AG08395 (cell line): Measurements from ENCODE around the gene DDX31.
A peak's percentile ranks its signal among the peaks of the same experiment; 100 is the strongest.
"Not testable (repeated sequence)": the region's sequence is repeated elsewhere in the genome, so short reads cannot be mapped to it uniquely, and the experiment has no call there.

ENCODE experiments used
- DNase-seq: peaks from one replicate; pipeline ENCODE4 v3.0.0; 2012; ENCODE audit warnings: mixed read lengths, low spot score

The DDX31 gene

DNA sequence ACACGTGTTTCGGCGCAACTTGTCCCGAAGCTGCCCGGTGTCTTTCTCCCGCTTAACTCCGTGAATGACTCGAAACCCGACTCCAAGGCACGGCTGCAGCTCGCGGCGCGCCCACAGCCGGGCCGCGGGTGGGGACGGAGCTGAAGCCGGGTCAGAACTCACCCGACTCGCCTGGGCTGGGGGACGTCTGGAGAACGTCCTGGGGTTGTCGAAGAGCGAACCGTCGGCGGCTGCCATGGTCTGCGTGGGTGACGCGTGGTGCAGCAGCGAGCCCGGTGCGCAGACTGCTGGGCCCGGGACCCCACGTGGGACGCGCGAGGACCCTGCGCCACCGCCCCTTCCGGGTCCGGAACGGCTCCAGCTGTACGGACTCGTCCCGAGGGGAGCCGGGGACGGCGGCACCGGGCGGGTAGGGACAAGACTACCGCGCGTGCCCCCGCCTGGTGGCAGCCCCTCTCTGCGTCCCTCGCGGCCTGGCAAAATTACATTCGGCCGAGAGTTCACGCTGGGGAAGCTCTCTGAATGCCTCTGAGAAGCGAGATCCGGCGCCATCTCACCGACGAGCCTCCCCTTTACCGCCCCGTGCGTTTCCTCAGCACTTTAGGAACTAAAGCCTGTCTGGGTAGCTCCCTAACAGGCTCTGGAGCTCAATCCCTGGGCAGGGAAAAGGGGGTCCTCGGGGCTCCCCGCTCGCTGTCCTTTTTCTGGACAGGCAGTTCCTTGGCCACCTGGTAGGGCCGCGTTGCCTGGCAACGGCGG lies at the start of gene DDX31:
TSS of gene DDX31 (minus strand) at position 286 of the 759 bp plus-strand sequence. CDS start at position 237, 49 bp downstream.
- DNase-seq, result peak; percentile 89

DNA sequence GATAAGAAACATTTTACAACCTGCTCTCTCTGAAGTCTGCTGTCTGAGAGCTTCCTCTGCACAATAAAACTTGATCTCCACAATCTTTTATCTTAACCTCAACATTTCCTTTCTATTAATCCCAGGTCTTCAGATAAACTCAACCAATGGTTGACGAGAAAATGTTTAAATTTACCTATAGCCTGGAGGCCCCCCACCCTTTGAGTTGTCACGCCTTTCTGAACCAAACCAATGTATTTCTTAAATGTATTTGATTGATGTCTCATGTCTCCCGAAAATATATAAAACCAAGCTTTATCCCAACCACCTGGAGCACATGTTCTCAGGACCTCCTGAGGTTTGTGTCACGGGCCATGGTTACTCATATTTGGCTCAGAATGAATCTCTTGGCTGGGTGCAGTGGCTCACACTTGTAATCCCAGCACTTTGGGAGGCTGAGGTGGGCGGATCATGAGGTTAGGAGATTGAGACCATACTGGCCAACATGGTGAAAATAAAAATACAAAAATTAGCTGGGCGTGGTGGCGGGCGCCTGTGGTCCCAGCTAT lies 48.7 kb upstream of the DDX31 start:
- DNase-seq, result not testable (repeated sequence)

DNA sequence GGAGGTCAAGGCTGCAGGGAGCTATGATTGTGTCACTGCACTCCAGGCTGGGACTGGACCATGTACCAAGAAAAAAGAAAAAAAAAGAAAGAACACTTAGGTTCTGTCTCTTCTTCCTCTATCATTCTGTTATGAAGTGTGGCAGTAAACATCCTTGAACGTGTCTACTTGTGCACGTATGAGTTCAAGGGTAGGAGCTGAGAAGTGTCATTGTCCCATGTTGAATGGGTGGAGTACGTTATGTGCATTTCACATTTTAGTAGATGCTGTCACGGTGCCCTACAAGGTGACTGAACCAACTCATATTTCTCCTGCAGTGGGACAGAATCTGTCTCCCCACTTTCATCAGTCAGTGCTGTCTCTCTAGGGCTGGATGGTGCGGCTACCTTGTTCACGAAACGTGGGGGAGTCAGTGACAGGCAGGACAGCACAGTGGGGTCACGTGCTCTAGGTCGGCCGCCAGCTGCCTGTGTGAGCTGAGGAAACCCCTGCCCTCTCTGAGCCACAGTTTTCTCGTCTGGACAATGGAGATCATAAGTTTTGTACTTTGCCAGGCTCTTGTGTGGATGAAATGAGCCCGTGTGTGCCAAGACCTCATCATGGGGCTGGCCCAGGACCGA lies 47.7 kb upstream of the DDX31 start:
- no peak for DNase-seq

DNA sequence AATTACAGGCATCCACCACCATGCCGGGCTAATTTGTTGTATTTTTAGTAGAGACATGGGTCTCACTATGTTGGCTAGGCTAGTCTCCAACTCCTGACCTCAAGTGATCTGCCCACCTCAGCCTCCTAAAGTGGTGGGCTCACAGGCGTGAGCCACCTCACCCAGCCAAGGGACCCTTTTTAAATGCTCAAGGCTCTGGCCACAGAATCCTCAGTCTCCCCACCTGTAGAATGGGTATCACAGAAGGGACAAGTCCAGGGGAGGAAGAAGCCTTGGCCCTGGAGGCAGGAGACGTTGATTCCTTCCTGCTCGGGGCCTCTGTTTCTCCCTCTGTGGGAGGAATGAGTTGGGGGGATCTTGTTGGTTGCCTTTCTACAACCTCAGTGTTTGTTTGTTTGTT lies 46.2 kb upstream of the DDX31 start:
- DNase-seq, result no peak

DNA sequence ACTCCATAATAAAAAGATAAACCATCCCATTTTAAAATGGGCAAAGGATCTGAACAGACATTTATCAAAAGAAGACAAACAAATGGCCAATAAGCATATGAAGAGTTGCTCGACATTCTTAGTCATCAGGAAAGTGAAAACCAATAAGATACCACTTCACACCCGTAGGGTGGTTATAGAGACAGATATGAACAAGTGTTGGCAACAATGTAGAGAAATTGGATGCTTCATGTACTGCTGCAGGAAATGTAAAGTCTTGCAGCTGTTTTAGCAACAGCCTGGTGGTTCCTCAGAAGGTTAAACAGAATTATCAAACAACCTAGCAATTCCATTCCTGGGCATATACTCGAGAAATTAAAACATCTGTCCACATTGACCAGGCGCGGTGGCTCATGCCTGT lies 43.0 kb upstream of the DDX31 start:
- DNase-seq, result no peak

DNA sequence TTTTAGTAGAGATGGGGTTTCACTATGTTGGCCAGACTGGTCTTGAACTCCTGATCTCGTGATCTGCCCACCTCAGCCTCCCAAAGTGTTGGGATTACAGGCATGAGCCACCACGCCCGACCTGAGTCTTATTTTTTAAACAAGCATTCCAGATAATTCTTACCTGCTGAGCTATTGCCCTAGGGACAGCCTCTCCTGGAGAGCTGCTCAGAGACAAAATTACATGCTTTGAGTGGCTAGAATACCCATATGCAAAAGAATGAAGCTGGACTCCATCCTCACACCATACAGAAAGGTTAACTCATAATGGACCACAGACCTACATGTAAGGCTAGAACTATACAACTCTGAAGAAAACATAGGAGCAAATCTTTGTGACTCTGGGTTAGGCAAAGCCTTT lies 42.1 kb upstream of the DDX31 start:
- DNase-seq, result no peak

DNA sequence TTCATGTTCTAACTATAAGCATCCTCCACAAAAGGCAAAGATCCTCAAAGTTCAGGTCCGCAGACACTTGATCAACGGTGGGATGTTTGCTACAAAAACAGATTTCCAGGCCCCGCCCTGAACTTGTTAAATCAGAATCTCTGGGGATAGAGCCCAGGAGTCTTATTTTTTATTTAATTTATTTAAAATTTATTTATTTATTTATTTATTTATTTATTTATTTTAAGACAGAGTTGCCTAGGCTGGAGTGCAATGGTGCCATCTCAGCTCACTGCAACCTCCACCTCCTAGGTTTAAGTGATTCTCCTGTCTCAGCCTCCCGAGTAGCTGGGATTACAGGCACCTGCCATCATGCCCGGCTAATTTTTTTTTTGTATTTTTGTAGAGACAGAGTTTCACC lies 41.4 kb upstream of the DDX31 start:
- DNase-seq, result not testable (repeated sequence)

DNA sequence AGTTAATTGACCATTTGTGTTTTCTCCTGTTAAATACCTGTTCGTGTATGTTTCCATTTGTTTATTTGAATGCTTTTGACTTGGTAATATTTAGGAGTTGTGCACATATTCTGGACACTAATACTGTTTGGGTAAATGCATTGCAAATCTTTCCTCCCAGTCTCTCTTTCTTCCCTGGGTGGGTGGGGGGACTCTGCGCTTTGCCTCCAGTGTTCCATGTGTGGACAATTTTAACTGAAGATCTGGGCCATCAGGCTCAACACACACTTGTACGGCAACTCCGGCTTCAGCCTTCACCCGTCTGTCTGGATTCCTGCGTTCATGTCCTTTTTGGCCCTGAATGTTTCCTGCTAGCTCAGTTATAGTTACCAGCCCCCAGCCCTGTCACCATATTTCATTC lies 40.5 kb upstream of the DDX31 start:
- DNase-seq, result no peak

DNA sequence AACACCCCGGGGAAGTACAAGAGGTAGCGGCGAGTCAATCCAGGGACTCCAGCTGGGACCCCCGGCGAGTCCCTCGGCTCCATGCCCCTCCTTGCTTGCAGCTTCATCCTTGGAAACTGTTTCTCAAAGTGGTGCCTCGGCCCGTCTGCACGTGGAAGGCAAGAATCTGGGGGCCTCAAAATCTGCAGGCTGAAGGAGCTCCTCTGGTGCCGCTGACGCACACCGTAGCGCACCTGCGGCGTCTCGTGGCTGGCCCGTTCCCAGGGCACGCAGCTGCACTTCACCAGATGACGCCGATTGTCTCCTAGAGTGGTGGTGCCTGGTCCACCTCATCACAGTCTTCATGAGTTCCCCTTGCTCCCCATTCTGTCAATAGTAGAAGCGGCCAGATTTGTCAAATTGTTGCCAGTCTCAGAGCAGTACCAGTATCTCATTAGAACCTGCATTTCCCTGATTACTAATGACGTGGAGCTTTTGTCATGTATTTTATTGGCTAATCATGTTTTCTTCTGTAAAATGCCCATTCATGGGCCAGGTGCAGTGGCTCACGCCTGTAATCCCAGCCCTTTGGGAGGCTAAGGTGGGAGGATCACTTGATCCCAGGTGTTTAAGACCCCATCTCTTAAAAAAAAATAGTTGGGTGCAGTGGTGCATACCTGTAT lies 39.1 kb upstream of the DDX31 start:
- DNase-seq, result no peak

DNA sequence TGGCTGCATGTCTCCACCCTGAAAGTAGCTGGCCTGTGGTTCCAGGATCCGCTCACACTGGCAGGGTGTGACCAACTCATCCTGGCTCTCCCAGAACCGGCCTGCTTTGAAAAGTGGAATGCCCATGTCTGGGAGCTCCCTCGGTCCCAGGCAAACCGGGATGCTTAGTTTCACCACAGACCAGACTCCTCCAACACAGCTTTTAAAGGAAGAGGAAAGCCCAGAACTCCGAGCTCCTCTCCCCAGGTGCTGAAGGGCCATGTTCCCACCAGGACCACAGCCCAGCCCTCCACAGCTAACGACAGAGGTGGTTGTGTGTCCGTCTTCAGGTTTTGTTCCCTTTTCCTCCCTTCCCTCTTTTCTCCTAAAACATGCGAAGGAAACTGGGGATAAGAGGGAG lies 38.5 kb upstream of the DDX31 start:
- DNase-seq, result no peak

DNA sequence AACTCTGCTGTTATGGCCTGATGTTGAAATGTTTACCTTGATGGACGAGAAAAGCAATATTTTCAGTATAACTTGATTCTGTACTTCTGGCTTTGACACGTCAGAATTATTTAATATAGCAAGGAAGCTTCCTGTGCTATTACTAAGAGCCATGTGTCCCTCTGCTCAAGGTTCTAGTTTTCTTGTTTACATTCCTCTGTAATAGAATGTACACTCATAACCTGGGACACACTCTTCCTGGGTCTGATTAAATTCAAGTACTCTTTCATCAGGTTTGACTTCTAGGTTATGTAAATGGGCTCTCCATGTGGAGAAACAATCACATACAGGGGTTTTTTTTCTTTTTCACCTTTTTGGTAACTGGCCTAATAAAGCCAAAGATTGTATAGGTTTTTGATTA lies 33.6 kb upstream of the DDX31 start:
- DNase-seq, result no peak

DNA sequence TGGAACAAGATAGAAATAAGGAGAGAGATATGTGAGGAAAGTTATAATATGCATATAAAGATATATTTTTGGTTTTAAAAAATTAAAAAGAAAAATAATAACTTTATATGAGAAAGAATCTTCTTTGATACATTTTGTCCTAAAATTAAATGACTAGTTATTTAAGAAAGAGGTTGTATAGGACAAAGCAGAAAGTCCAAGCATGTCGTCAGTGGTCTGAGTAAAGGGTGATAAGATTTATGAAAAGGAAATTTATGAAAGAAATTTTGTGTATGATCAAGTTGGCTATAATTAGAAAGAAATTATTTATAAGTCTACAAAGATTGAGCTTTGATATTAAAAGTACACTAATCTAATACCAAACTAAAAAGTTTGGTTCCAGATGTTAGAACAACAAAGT lies 32.5 kb upstream of the DDX31 start:
- DNase-seq, result no peak

DNA sequence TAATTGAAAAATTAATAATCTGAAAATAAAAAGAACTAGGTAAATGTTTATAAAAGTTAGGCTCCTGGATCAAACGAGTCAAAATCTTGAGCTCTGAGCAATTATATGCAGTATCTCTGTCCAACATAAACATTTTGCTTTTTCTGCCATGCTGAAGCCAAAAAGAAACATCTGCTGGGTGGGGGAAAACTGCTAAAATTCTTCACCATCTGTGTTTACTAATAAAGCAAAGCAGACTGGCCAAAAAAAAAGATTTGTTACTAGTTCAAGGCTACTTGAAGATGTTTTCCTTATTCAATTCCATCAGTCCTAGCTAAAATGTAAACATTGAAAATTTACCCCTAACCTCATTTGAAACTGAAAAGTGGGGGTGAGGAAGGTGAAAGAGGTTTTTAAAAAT lies 30.2 kb upstream of the DDX31 start:
- no peak for DNase-seq

DNA sequence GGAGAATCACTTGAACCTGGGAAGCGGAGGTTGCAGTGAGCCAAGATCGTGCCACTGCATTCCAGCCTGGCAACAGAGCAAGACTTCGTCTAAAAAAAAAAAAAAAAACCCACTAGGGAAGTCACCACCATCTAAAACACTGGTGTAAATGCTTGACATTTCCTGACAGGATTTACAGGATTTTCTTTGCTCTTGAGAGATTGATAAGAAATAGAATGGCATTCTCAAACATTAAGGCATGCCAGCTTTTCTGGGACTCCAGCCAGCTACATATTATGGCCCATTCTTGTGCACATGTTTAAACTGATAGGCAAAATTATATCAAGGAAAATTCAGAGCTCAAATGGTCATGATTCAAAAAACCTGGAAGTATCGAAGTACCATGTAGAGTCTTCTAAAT lies 29.2 kb upstream of the DDX31 start:
- no peak for DNase-seq

DNA sequence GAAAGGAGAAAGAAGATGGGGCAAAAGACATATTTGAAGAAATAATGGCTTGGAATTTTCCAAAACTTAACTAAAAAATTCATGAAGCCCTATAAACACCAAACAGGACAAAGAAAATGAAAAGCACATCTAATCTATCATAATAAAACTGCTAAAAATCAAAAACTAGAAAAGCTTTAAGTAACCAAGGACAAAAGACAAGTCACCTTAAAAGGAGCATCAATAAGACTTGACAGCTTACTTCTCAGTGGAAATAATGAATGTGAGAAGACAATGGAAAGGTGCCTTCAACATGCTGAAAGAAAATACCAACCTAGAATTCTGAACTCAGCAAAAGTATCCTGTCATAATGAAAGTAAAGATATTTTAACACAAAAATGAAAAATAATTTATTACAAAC lies 27.4 kb upstream of the DDX31 start:
- DNase-seq, result no peak

DNA sequence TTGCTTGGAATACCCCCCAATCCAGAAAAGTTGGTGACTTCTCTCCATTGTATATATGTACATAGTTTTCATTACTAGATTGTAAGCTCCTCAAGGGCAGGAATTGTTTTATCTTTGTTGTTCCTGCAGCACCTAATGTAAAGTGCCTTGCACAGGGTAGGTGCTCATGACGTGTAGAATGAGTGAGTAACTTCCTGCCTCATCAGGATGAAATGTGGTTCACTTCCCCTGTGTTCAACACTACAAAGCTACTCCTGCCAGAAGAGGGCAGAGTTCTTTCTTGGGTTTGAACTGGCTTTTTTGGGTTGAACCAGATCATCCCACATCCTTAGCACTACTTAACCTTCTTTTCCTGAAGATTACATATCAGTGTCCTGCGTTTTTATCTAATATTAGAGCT lies 24.4 kb upstream of the DDX31 start:
- no peak for DNase-seq

DNA sequence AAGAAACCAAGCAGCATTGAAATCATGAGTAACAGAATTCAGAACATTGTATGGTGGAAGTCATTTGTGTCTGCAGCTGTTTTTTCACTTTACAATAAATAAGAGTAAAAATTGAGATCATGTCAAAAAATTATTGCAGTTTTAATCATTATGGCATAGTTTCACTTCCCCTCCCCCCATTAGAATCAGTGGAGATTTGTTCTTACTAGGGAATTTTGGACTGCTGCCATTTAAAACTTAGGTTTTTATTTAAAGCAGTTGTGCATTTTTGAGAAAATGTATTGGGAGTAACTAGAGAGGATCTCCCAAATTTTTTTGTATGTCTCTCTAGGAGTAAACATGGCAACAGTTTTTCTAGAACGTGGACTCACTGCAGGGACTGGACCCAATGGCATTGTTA lies 20.9 kb upstream of the DDX31 start:
- DNase-seq, result no peak

DNA sequence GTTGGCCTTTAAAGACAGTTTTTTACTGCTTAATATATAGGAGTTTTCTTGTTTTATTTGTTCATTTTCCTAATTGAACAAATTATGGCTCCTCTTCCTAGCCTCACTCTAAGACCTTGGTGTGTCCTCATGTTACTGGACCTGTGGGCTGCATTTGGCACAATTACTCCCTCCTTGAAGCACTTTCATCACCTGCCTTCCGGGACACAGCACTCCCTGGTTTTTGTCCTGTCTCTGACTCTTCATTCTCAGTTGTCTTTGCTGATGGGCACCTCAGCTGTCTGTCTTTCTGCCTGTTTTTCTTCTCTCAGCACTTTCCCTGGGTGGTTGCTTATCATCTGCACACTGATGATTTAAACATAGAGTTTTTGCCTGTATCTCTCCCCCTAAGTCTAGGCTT lies 14.1 kb upstream of the DDX31 start:
- DNase-seq, result no peak

DNA sequence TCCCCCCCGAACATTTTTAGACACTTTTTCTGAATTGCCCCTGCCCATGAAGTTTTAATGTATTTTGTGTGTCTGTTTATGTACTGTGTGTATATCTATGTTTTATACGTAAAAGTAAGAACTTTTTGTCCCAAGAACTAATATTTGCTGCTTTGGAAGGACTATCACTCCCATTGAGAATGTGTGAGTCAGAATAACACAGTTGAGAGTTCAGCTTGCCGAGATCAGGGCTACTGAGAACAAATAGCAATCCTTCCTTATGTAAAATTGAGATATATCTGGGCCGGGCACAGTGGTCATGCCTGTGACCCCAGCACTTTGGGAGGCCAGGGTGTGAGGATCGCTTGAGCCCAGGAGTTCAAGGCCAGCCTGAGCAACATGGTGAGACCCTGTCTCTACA lies 11.8 kb upstream of the DDX31 start:
- DNase-seq, result no peak

DNA sequence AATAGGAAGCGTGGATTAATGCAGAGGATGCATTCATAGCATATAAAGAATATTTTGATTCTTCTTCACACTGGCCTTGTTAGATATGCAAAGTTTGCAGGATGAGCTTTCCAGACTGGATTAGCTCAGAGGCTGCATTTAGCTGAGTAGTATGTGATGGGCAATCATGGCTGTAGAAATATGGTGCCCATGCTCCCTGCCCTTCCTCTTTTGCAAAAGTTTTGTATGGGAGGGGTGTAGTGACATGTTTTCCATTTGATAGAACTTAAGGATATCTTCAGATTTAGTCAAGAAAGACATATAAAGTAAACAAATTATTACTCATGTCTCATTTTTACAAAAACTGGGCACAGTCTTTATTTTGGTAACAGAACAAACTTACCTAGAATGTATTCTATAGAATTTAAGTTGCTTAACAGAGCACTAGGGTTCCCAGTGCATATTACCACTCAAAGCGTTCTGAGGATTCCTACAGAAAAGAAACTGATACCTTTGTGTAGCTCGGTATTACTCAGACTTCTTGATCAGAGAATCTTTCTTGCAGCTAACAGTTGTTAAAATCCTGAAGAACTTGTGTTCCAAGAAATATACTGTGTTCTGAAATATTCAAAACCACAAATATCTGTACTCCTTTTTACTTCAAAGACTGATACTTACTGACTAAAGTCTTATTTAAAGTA lies 10.3 kb upstream of the DDX31 start:
- DNase-seq, result no peak

DNA sequence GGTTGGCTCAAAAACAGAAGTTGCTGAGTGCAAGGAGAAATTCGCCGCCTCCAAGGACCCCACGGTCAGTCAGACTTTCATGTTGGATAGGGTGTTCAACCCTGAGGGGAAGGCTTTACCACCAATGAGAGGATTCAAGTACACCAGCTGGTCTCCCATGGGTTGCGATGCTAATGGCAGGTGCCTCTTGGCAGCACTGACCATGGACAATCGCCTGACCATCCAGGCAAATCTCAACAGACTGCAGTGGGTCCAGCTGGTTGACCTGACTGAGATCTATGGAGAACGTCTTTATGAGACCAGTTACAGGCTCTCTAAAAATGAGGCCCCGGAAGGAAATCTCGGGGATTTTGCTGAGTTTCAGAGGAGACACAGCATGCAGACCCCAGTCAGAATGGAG lies 8.2 kb upstream of the DDX31 start:
- DNase-seq, result no peak

DNA sequence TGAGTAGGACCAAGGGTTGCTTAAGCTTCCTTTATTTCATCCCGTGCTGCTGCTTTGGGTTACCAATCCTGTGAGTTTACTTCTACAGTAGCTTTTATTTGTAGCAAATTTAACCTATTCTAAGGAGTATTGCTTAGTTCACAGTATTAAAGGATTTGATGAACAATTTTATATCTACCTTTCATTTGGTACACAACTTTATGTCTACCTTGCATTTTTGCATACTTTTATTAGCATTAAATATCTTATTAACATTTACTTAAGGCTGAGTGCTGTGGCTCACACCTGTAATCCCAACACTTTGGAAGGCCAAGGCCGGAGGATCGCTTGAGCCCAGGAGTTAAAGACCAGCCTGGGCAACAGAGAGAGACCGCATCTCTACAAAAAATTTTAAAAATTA lies 4.7 kb upstream of the DDX31 start:
- no peak for DNase-seq

DNA sequence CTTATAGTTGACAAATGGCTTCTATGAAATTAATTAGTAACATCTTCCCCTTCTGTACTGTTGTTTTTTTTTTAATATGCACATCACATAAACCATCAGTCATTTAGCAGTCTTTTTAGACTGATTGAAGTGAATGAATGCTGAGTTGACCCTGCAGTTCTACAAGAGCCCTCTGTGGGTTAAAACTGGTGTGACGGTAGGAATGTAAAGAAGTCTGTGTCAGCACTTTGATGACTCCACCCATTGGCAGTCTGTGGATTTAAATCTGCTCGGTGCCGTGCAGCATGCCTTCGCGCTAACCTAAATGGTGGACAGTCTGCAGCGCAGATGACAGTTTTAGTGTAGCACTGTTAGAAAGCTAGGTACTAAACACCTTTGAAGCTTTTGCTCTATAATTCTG lies 3.6 kb upstream of the DDX31 start:
- peak; percentile 44 for DNase-seq
